ENCODE data around the gene SCN2A.

Gene SCN2A

DNA sequence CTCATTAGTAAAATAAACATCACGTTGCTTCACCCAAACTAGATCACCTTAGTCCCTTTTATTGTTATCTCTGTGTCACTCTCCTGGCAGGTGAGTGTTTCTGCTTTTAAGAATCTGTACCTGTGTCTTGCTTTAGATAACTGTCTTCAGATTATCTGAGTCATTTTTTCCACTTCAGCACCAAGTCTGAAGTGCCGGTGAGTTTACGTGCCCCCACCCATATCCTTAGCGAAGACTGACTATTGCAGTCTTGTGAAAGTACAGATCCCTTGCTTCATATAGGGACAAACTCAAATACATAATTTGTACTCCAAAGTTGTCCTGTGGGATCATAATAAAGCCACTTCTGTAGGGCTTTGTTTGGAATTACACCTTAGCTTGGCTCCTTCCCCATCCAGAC is 41.1 kb downstream of the SCN2A start:
- Mint-ChIP-seq H3K36me3 (ENCODE audit: low read depth) (no peaks in the 10 kb centered on the region), H3K4me1 (no peaks in the 10 kb centered on the region), H3K4me3 (no peak overlapping the region), H3K27me3 (ENCODE audit: low read depth) (no peaks in the 10 kb centered on the region), H3K27ac (no peak overlapping the region), H3K9me3 (no peaks in the 10 kb centered on the region)
- TF ChIP-seq, protein P1, sequence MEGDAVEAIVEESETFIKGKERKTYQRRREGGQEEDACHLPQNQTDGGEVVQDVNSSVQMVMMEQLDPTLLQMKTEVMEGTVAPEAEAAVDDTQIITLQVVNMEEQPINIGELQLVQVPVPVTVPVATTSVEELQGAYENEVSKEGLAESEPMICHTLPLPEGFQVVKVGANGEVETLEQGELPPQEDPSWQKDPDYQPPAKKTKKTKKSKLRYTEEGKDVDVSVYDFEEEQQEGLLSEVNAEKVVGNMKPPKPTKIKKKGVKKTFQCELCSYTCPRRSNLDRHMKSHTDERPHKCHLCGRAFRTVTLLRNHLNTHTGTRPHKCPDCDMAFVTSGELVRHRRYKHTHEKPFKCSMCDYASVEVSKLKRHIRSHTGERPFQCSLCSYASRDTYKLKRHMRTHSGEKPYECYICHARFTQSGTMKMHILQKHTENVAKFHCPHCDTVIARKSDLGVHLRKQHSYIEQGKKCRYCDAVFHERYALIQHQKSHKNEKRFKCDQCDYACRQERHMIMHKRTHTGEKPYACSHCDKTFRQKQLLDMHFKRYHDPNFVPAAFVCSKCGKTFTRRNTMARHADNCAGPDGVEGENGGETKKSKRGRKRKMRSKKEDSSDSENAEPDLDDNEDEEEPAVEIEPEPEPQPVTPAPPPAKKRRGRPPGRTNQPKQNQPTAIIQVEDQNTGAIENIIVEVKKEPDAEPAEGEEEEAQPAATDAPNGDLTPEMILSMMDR (IDR thresholded peaks at IDR 0.05; ENCODE audit: unreplicated experiment in 3 of 3) = no peak

GRCh38 chr2:165281387-165281786 is 42.2 kb downstream of the SCN2A start:
- Mint-ChIP-seq H3K9me3 (no peaks in the 10 kb centered on the region), H3K36me3 (ENCODE audit: low read depth) (no peaks in the 10 kb centered on the region), H3K27ac (no peak overlapping the region), H3K4me1 (no peaks in the 10 kb centered on the region), H3K4me3 (no peak overlapping the region), H3K27me3 (ENCODE audit: low read depth) (no peaks in the 10 kb centered on the region)
- TF ChIP-seq, protein P1 (IDR thresholded peaks at IDR 0.05; ENCODE audit: unreplicated experiment in 3 of 3) = no peak

DNA sequence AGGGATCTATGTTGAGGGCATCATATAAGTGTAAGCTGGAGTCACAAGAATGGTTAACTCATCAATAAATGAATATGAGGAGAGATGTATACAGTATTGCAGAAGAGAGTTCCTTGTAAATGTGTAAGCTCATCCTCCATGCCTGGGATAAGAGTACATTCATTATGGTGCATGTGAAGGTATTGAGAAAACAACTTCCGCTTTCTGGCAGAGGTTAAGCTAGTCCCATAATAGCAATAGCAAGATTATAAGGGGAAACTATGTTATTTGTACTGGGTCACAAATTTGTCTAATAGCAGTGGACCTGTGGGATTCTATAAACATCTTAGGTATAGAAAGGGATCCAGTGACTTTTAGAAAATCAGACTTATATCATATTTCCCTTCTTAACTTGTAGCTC is 44.1 kb downstream of the SCN2A start:
- no peaks in the 10 kb centered on the region for H3K4me1 Mint-ChIP-seq
- TF ChIP-seq, protein P1 (IDR thresholded peaks at IDR 0.05; ENCODE audit: unreplicated experiment in 3 of 3) = no peak
- H3K4me3 Mint-ChIP-seq = no peak overlapping the region

GRCh38 chr2:165287094-165287778 is 48.0 kb downstream of the SCN2A start:
- TF ChIP-seq, protein P1 (IDR thresholded peaks at IDR 0.05; ENCODE audit: unreplicated experiment in 3 of 3) = no peak

More for the DNA sequence above, 44.1 kb downstream of the SCN2A start:
- Mint-ChIP-seq H3K9me3 (no peaks in the 10 kb centered on the region), H3K27ac (no peak overlapping the region), H3K27me3 (ENCODE audit: low read depth) (no peaks in the 10 kb centered on the region), H3K36me3 (ENCODE audit: low read depth) (no peaks in the 10 kb centered on the region)

DNA sequence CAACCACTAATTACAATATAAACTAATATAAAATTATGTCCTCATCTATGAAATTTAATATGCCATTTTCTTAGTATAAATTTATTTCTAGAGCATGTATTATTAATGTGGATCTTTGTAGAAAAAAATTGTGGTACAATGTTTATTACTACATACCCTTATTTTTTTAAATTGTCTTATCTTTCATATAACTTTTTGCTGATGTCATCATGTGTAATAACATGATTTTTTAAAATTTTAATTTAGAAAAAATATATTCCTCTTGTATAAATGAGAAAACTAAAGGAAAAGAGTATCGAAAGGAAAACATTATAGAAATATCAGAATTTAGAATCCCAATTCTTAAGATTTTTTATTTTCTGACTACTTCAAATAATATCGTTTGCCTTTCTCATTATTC is 49.9 kb downstream of the SCN2A start:
- no peak overlapping the region for H3K27ac Mint-ChIP-seq
- TF ChIP-seq, protein P1 (IDR thresholded peaks at IDR 0.05; ENCODE audit: unreplicated experiment in 3 of 3) = no peak
- no peaks in the 10 kb centered on the region for H3K9me3 Mint-ChIP-seq
- H3K27me3 Mint-ChIP-seq (ENCODE audit: low read depth) = no peaks in the 10 kb centered on the region
- H3K36me3 Mint-ChIP-seq (ENCODE audit: low read depth) = no peaks in the 10 kb centered on the region
- H3K4me3 Mint-ChIP-seq = no peak overlapping the region
- H3K4me1 Mint-ChIP-seq = no peaks in the 10 kb centered on the region

More at GRCh38 chr2:165287094-165287778, 48.0 kb downstream of the SCN2A start:
- Mint-ChIP-seq H3K27me3 (ENCODE audit: low read depth) (no peaks in the 10 kb centered on the region), H3K9me3 (no peaks in the 10 kb centered on the region), H3K4me1 (no peaks in the 10 kb centered on the region), H3K36me3 (ENCODE audit: low read depth) (no peaks in the 10 kb centered on the region), H3K4me3 (no peak overlapping the region), H3K27ac (no peak overlapping the region)
